Superior temporal gyrus (tissue), 1 donor: Measurements from ENCODE around the gene LPAR1.

Source experiments
- DNase-seq: peaks from one replicate; pipeline ENCODE4 v3.0.0-alpha.2; 2016; ENCODE audit errors: extremely low spot score

Gene LPAR1

GRCh38 chr9:110958847-110959246 lies 79.4 kb downstream of the LPAR1 start:
- DNase-seq = no peak

- no peak for DNase-seq
Observed at GRCh38 chr9:110954822-110955291, 83.4 kb downstream of the LPAR1 start.

- no peak for DNase-seq
Observed at GRCh38 chr9:110952540-110952859, 85.8 kb downstream of the LPAR1 start.

DNA sequence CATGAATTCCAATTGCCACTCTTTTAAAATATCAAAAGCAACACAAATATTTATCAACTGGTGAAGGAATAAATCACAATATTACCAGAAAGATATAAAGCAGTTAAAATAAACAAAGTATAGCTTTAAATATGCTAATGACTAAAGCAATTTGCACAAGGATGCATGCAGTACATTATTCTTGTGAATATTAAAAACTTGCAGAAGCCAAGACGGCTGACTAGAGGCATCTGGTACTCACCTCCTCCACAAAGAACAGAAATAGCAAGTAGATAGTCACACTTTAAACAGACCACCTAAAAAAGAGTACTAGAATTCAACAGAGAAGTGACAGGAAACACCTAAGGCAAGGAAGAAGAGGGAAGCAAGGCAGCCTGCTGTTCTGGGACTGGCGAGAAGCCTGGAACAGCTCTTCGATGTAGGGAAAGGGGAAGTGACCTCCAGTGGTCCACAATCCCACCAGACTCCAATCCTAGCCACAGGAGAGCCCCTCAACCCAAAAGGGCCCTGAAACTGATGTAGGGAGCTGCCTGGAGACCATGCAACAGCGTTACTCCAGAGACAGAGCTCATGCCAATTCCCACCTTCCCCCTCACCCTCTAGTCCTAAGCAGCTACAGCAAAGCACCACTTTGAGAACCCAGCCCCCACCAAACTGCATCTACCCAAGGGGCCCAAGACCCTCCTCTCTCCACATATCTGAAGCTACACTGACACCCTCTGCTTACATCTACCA lies 86.3 kb downstream of the LPAR1 start:
- no peak for DNase-seq

- no peak for DNase-seq
Observed at GRCh38 chr9:110950041-110950645, 88.1 kb downstream of the LPAR1 start.

DNA sequence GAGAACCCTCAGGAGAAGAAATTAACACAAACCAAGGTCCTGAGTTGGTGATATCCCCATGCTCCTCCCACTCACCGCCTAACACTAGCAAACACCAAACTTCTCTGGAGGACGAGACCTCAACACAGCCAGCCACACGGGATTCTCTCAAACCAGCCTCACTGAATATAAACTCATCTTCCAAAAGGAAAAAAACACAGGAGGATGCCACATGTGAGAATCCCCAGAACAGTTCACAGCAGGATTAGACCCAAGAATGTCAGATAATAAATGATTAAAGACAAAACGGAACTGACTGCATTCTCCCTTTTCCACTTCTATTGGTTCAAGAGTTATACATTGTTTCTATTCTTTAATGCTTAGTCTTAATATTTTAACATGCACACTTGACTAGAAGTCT lies 89.2 kb downstream of the LPAR1 start:
- no peak for DNase-seq

- DNase-seq = no peak
Observed at GRCh38 chr9:110947491-110948044, 90.7 kb downstream of the LPAR1 start.

GRCh38 chr9:110942522-110942921 lies 95.7 kb downstream of the LPAR1 start:
- no peak for DNase-seq

DNA sequence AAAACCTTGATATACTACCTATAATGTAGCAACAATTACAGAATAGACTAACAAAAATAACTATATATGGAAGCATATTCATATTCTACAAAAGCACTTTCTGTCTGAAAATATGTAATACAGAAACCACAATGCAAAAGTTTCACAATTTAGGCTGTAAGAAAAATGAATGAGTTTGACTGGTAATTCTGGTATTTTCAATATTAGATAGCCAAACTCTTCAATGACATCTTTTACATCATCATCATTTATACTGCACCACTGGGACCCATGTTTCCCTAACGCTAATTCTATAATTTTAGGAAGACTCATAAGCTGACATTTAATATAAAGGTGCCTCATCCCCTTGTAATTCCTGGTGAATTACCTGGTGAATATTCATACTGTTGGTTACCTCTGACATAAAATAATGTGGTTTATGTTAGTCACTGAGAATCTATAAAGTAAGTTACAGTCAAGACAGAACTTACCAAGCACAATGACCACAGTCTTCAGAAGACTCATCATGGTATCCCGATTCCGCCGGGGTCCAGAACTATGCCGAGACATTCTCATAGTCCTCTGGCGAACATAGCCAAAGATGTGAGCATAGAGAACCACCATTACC lies 97.2 kb downstream of the LPAR1 start:
- no peak for DNase-seq

DNA sequence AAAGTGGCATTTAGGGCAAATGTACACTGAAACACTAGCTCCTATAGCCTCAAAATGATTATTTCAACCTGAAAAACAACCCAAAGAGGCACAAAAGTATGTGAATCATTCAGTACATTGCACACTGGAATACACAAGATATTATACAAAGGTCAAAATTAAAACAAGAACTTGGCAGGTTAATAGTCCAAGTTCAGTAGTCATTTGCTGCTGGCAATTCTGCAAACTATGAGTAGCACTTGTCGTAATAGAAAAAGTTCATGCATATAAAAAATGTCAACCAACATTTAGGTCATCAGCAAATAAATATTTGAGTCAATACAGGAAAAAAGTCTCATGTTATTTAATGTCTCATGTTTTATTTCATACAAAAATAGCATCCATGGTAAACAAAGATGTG lies 98.7 kb downstream of the LPAR1 start:
- no peak for DNase-seq

DNA sequence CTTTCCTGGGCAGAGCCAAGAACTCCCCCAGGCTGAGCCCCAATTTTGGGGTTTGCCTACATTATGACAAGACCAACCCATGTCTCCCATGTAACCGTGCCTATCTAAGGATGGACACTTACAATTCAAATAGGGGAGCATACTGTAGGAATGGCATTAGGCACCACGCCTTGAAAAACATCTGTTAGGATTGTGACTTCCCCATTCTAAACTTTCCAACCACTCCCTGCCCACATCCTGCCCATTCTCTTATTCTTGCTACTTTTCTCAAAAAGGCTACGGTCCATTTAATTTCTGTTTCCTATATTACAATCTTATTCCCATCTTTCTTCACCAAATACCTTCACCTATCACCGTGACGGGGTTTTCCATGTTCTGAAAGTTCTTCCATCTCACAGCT lies 99.2 kb downstream of the LPAR1 start:
- no peak for DNase-seq

GRCh38 chr9:110938242-110938641 lies 100.0 kb downstream of the LPAR1 start:
- no peak for DNase-seq

- no peak for DNase-seq
Observed at GRCh38 chr9:110936719-110937452, 101.4 kb downstream of the LPAR1 start.

DNA sequence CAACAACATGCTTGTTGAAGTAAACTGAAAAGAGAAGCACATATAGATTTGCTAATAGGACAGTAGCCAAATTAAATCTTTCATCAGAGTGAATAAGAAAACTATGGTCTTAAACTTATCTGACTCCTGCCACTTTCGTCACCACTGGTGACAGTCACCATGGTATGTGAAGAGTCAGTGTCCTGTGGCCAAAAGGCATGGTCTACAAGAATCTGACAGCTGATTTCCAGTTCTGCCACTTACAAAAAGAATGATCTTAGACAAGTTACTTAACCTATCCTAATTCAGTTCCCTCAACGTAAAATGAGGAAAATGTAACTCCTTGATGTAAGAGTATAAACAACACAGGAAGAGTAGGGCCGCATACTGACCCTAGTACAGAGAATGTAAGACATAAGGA lies 102.0 kb downstream of the LPAR1 start:
- DNase-seq = no peak

DNA sequence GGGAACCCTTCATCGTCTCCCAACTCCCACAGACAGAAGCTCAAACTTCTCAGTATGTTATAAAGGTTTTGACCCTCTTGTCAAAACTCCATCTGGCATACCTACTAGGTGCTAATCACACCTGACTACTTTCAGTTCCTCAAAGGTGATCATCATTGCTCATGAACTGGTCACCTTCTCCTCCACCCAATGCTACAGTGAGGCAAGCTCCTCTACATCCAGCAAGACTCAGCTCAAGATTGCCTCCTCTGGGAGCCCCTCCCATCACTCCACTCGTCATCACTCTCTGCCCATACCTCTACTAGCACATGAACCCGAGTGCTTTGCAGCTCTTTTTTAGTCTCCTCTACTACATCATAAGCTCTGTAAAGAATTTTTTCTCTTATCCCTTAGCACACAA lies 102.4 kb downstream of the LPAR1 start:
- no peak for DNase-seq

- DNase-seq = no peak
Observed at GRCh38 chr9:110933350-110934001, 104.8 kb downstream of the LPAR1 start.

DNA sequence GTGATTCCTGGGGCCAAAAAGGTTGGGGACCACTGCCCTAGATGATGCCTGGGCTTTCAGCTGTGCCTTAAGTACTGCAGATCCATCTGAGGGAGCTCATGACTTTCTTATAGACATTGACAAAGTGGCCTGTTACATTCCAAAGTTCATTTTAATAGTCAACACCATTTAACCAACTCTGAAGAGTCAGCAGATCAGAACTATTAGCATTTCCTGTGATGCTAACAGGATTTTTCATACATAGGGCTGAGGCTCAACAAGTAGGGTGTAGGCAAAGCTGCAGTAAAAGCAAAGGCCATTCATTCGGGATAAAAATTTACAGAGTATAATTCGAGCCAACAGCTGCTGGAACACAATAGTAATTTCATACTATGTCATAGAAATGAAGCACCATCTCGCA lies 105.4 kb downstream of the LPAR1 start:
- DNase-seq = no peak

DNA sequence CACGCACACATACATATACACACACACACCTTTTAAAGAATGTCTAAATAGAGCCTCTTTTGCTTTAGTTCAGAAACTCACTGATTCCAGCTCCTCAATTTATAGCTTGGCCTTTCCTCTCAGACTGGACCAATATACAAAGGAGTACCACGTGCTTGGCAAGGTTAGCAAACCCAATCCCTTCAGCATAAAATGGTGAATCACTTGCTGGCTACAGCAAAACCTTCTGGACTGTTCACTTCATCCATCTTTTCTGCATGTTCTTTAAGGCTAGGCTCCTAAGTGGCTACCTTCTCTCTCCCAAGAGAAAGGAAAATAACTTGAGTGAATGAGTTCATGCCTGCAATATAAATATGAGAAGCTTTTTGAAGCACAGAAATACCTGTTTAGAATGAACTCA lies 109.7 kb downstream of the LPAR1 start:
- no peak for DNase-seq

DNA sequence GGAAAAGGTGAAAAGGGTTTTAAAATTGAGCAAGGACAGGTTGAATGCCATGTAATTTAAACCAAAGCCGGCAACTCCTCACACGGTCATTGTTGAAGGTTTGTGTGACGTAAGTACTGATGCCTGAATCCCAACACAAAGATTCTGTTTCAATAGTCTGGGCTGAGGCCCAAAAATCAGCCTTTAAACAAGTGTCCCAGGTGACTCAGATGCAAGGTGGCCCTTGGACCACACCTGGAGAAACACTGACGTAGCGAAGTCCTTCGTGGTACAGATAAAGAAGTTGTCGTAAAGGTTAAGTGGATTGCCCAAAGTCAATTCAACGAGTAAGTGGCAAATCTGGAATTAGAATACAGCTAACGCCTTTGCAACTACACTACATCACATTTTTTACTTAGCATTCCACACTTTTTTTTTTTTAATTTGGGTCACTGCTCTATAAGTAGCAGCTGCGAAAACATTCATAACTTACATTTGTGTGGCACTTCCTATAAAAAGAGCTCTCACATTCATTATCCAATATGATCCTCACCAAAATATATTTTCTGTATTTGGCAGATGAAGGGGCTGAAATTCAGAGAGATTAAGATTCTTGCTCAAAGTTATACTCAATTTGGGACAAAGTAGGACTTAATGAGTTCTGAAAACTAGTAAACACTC lies 111.3 kb downstream of the LPAR1 start:
- DNase-seq = no peak

- DNase-seq = no peak
Observed at GRCh38 chr9:110923601-110924000, 114.7 kb downstream of the LPAR1 start.

DNA sequence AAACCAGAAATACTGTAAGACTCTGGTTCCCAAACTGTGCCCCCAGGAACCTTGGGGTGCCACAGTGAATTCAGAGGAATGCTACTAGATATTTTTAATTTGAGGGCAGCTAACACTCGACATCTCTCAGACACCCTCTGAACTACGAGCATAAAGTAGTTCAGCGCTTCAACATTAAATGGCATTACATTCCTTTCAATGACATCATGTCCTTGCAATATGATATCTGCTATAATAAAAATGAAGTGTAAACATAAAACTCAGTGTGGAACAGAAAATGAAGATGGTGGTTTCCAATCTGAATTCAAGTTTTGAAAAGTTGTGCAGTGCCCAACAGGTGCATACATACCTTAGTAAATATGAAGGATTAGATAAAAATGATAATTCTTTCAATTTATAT lies 116.1 kb downstream of the LPAR1 start:
- no peak for DNase-seq
